Activated CD4-positive, CD25-positive, alpha-beta regulatory T cell (primary cell): ENCODE measurements around the gene MTX2.

Experiments used
- DNase-seq, 4 experiments: peaks; one replicate each; lab custom pipeline; 2025; lab: John Stamatoyannopoulos, UW

Gene MTX2

DNA sequence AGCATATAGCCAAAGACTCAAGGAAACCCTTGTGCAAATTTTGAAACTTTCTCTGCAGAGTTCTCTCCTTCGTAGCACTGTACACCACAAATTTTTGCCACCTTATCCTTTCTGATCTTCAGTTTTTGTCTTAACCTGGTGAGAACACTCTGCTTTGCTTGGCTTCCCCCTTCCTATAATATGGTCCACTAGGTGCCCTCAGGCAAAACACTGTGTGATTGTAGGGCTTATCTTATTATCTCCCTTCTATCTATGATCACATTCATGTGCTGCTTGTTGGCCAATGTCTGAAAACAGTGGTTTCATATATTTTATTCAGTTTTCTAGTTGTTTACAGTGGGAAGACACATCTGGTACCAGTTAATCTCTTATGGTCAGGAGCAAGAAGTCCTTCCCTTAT, 111.1 kb downstream of the MTX2 start:
- DNase-seq = no peak

GRCh38 chr2:176383100-176383499, 113.9 kb downstream of the MTX2 start:
- DNase-seq = no peak

DNA sequence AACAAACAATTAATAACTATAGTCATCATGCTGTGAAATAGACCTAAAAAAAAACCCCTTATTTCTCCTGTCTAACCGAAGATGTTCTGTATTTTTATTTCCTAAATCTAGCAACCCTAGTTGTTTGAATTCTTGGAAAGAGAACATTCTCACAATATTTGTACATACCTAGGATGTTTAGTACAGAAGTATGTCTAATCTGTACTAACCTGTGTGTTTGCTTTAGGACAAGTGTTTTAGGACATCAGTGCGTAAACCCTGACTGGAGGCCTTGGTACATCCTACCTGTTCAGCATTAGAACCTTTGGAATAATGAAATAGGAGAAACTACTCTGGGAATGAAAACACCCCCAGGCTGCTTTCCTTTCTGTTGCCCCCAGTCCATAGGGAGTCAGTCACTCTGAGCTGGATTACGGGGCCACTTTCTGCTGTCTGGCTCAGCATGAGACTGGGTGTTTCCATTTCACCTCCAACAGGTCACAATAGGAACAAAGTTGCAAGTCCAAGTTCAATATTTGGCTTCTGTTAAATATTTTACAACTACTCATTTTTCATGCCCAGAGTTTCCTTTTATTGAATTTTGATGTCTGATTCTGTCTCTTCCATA, 114.7 kb downstream of the MTX2 start:
- DNase-seq = no peak

GRCh38 chr2:176385219-176385759, 116.0 kb downstream of the MTX2 start:
- no peak for DNase-seq

GRCh38 chr2:176385838-176386237, 116.6 kb downstream of the MTX2 start:
- DNase-seq = no peak
